Stimulated activated CD4-positive, alpha-beta T cell treated with anti-CD3 and anti-CD28 coated beads, Interleukin-4, amount 100 ng/mL, for 48 hours (primary cell): Measurements from ENCODE around the gene ZBTB32.
"Not testable (repeated sequence)": the region's sequence is repeated elsewhere in the genome, so short reads cannot be mapped to it uniquely, and the experiment has no call there.

Experiments
- DNase-seq, 2 donors: peaks; one replicate each; pipeline ENCODE4 v3.0.0-alpha.2; 2020; ENCODE audit warnings: low read depth in 2 of 2

ZBTB32 gene

GRCh38 chr19:35704218-35704617 lies at the start of gene ZBTB32:
Gene ZBTB32, plus strand, starts transcription at chr19:35704558. Its CDS starts 10,069 bp downstream, at chr19:35714627.
- no peak for DNase-seq

GRCh38 chr19:35654828-35655227 lies 49.5 kb upstream of the ZBTB32 start:
- DNase-seq: not testable (repeated sequence)

GRCh38 chr19:35655600-35655999 lies 48.8 kb upstream of the ZBTB32 start:
- DNase-seq: no peak

- no peak for DNase-seq
Measured at GRCh38 chr19:35656700-35657099, 47.7 kb upstream of the ZBTB32 start.

- DNase-seq: no peak
Measured at GRCh38 chr19:35657904-35658700, 46.3 kb upstream of the ZBTB32 start.

GRCh38 chr19:35661995-35662340 lies 42.4 kb upstream of the ZBTB32 start:
- no peak for DNase-seq

GRCh38 chr19:35663981-35664380 lies 40.4 kb upstream of the ZBTB32 start:
- no peak for DNase-seq

- DNase-seq: no peak
Measured at GRCh38 chr19:35665157-35665556, 39.2 kb upstream of the ZBTB32 start.

- DNase-seq: no peak
Measured at GRCh38 chr19:35665604-35666003, 38.8 kb upstream of the ZBTB32 start.

GRCh38 chr19:35666251-35666913 lies 38.0 kb upstream of the ZBTB32 start, which contains the start of gene UPK1A:
Gene UPK1A, plus strand, starts transcription at chr19:35666517. Its CDS starts 296 bp downstream, at chr19:35666813.
- DNase-seq: no peak

GRCh38 chr19:35669566-35669965 lies 34.8 kb upstream of the ZBTB32 start:
- DNase-seq: no peak

- no peak for DNase-seq
Measured at GRCh38 chr19:35669974-35670373, 34.4 kb upstream of the ZBTB32 start.

- no peak for DNase-seq
Measured at GRCh38 chr19:35670686-35671085, 33.7 kb upstream of the ZBTB32 start.

- DNase-seq: no peak
Measured at GRCh38 chr19:35671818-35672217, 32.5 kb upstream of the ZBTB32 start.

GRCh38 chr19:35673121-35673804 lies 31.1 kb upstream of the ZBTB32 start:
- DNase-seq: peak; percentile 38 to 55

GRCh38 chr19:35675589-35676140 lies 28.7 kb upstream of the ZBTB32 start:
- DNase-seq: no peak

GRCh38 chr19:35689836-35690235 lies 14.5 kb upstream of the ZBTB32 start:
- DNase-seq: no peak

GRCh38 chr19:35691106-35691505 lies 13.3 kb upstream of the ZBTB32 start:
- not testable (repeated sequence) for DNase-seq

- no peak for DNase-seq
Measured at GRCh38 chr19:35692010-35692409, 12.3 kb upstream of the ZBTB32 start.

- no peak for DNase-seq
Measured at GRCh38 chr19:35693422-35693821, 10.9 kb upstream of the ZBTB32 start.

GRCh38 chr19:35693835-35694599 lies 10.3 kb upstream of the ZBTB32 start:
- peak; percentile 86 for DNase-seq
